ENCODE measurements around the gene ZSWIM8. TPM values are rescaled to one million over a fixed set of nuclear protein-coding genes. Genes with fewer than 3 reads are reported as not detected.

Gene ZSWIM8
- total and polyA plus RNA-seq, 10 of the 15 experiments (the other 5 are each of a cell fraction or from before 2014, with no cell fraction given) = 7.8 to 47.1 (median 23.6) TPM

DNA sequence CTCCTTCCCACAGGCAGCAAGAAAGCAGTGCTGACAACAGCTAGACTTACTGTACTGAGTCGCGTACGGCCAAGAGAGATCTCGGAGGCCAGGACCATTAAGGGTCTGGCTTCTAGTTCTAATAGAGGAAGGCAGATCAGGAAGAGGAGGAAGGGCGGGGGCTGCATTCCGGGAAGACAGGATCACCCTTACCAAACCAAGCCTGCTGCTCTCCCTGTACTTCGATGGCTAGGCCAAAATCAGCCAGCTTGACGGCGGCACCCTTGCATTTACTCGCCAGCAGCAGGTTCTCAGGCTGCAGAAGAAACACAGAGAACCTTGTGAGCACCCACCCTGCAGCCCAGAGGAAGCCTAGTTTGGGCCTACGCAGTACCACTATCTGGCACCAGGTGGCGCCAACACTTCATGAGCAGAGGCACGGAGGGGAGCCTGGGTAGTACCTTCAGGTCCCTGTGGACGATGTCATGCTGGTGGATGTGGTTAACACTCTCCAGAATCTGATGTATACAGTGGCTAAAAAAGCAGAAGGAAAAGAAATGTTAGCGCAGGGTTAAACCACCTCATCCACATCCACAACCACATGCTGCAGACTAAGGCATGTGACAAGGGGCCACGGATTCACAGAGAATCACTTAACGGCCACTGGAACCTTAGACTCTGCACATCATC, 63.5 kb downstream of the ZSWIM8 start (continued):
- TF ChIP-seq, protein P1, sequence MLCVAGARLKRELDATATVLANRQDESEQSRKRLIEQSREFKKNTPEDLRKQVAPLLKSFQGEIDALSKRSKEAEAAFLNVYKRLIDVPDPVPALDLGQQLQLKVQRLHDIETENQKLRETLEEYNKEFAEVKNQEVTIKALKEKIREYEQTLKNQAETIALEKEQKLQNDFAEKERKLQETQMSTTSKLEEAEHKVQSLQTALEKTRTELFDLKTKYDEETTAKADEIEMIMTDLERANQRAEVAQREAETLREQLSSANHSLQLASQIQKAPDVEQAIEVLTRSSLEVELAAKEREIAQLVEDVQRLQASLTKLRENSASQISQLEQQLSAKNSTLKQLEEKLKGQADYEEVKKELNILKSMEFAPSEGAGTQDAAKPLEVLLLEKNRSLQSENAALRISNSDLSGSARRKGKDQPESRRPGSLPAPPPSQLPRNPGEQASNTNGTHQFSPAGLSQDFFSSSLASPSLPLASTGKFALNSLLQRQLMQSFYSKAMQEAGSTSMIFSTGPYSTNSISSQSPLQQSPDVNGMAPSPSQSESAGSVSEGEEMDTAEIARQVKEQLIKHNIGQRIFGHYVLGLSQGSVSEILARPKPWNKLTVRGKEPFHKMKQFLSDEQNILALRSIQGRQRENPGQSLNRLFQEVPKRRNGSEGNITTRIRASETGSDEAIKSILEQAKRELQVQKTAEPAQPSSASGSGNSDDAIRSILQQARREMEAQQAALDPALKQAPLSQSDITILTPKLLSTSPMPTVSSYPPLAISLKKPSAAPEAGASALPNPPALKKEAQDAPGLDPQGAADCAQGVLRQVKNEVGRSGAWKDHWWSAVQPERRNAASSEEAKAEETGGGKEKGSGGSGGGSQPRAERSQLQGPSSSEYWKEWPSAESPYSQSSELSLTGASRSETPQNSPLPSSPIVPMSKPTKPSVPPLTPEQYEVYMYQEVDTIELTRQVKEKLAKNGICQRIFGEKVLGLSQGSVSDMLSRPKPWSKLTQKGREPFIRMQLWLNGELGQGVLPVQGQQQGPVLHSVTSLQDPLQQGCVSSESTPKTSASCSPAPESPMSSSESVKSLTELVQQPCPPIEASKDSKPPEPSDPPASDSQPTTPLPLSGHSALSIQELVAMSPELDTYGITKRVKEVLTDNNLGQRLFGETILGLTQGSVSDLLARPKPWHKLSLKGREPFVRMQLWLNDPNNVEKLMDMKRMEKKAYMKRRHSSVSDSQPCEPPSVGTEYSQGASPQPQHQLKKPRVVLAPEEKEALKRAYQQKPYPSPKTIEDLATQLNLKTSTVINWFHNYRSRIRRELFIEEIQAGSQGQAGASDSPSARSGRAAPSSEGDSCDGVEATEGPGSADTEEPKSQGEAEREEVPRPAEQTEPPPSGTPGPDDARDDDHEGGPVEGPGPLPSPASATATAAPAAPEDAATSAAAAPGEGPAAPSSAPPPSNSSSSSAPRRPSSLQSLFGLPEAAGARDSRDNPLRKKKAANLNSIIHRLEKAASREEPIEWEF (IDR thresholded peaks at IDR 0.05; ENCODE audit: insufficient replicate concordance, low read depth, low read length) = no peak
- TF ChIP-seq BRCA1 (IDR thresholded peaks at IDR 0.05; ENCODE audit: low read depth, low read length) (no peak), SIN3A (IDR thresholded peaks at IDR 0.05; ENCODE audit: low read depth, low read length) (0 out of 2 replicates have a peak, but pooled peaks have one; percentile 54), SREBF1 (IDR thresholded peaks at IDR 0.05; ENCODE audit: low read length) (no peak), HDAC6 (IDR thresholded peaks at IDR 0.05; ENCODE audit: unreplicated experiment) (no peak), ESRRA (IDR thresholded peaks at IDR 0.05; ENCODE audit: low read length) (no peak; the same call in 1 of the 2 replicates), ZBED1 (IDR thresholded peaks at IDR 0.05; ENCODE audit: borderline replicate concordance) (no peak), DPF2 (IDR thresholded peaks at IDR 0.05) (peak; percentile 94), CHD4 (IDR thresholded peaks at IDR 0.05) (no peak), FOXM1 (IDR thresholded peaks at IDR 0.05; ENCODE audit: low read depth, low read length) (peak; percentile 64; the same call in 1 of the 2 replicates), SP1 (IDR thresholded peaks at IDR 0.05; ENCODE audit: low read depth, low read length) (no peak), SMAD1 (IDR thresholded peaks at IDR 0.05; ENCODE audit: low read depth, partially characterized antibody) (peak; percentile 30), ZNF24 (IDR thresholded peaks at IDR 0.05) (peak; percentile 83; the same call in 1 of the 2 replicates), RELA (IDR thresholded peaks at IDR 0.05; ENCODE audit: borderline replicate concordance, partially characterized antibody) (peak; percentile 87), NBN (IDR thresholded peaks at IDR 0.05) (peak; percentile 99)
- TF ChIP-seq, protein P2, sequence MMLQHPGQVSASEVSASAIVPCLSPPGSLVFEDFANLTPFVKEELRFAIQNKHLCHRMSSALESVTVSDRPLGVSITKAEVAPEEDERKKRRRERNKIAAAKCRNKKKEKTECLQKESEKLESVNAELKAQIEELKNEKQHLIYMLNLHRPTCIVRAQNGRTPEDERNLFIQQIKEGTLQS (IDR thresholded peaks at IDR 0.05; ENCODE audit: borderline replicate concordance, extremely low read depth, low read depth, low read length) = no peak
- TF ChIP-seq, protein P3, sequence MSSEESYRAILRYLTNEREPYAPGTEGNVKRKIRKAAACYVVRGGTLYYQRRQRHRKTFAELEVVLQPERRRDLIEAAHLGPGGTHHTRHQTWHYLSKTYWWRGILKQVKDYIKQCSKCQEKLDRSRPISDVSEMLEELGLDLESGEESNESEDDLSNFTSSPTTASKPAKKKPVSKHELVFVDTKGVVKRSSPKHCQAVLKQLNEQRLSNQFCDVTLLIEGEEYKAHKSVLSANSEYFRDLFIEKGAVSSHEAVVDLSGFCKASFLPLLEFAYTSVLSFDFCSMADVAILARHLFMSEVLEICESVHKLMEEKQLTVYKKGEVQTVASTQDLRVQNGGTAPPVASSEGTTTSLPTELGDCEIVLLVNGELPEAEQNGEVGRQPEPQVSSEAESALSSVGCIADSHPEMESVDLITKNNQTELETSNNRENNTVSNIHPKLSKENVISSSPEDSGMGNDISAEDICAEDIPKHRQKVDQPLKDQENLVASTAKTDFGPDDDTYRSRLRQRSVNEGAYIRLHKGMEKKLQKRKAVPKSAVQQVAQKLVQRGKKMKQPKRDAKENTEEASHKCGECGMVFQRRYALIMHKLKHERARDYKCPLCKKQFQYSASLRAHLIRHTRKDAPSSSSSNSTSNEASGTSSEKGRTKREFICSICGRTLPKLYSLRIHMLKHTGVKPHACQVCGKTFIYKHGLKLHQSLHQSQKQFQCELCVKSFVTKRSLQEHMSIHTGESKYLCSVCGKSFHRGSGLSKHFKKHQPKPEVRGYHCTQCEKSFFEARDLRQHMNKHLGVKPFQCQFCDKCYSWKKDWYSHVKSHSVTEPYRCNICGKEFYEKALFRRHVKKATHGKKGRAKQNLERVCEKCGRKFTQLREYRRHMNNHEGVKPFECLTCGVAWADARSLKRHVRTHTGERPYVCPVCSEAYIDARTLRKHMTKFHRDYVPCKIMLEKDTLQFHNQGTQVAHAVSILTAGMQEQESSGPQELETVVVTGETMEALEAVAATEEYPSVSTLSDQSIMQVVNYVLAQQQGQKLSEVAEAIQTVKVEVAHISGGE (CRISPR knock-in tag; IDR thresholded peaks at IDR 0.05) = no peak
- TF ChIP-seq, protein P4, sequence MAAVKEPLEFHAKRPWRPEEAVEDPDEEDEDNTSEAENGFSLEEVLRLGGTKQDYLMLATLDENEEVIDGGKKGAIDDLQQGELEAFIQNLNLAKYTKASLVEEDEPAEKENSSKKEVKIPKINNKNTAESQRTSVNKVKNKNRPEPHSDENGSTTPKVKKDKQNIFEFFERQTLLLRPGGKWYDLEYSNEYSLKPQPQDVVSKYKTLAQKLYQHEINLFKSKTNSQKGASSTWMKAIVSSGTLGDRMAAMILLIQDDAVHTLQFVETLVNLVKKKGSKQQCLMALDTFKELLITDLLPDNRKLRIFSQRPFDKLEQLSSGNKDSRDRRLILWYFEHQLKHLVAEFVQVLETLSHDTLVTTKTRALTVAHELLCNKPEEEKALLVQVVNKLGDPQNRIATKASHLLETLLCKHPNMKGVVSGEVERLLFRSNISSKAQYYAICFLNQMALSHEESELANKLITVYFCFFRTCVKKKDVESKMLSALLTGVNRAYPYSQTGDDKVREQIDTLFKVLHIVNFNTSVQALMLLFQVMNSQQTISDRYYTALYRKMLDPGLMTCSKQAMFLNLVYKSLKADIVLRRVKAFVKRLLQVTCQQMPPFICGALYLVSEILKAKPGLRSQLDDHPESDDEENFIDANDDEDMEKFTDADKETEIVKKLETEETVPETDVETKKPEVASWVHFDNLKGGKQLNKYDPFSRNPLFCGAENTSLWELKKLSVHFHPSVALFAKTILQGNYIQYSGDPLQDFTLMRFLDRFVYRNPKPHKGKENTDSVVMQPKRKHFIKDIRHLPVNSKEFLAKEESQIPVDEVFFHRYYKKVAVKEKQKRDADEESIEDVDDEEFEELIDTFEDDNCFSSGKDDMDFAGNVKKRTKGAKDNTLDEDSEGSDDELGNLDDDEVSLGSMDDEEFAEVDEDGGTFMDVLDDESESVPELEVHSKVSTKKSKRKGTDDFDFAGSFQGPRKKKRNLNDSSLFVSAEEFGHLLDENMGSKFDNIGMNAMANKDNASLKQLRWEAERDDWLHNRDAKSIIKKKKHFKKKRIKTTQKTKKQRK (IDR thresholded peaks at IDR 0.05; ENCODE audit: low read depth, low read length) = no peak

Measured in GM12878 (cell line).